Keratinocyte (primary cell): ENCODE results near the gene KDM4B.

Source experiments
- CTCF ChIP-seq, 3 experiments: IDR thresholded peaks in 1 of 3; conservative IDR thresholded peaks in 1 of 3; optimal IDR thresholded peaks in 1 of 3; 2 replicates in 2 of 3; 3 replicates in 1 of 3; pipeline versions ENCODE3 to v1.5.1; 2011; ENCODE audit warnings: low read length in 3 of 3, mild to moderate bottlenecking in 3 of 3, moderate library complexity in 2 of 3, control low read depth in 1 of 3, inconsistent platforms in 1 of 3; ENCODE audit not compliant: insufficient read depth in 2 of 3; ENCODE audit errors: extremely low read depth in 1 of 3
- EZH2 ChIP-seq: IDR thresholded peaks from one replicate; pipeline ENCODE4 v1.6.1; 2012; ENCODE audit warnings: inconsistent platforms, mild to moderate bottlenecking, low read length, moderate library complexity

DNA sequence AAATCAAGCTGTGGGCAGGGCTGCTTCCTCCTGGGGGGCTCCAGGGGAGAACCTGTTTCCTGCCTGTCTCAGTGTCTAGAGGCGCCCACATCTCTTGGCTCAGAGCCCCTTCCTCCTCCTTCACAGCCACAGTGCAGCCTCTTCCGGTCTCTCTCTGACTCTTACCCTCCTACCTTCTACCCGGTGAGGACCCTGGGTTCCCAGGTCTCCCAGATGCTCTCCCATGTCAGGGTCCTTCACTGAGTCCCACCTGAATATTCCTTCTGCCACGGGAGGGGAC, 153.1 kb downstream of the KDM4B start:
- no peak for TF ChIP-seq CTCF (optimal IDR thresholded peaks at IDR 0.05 in 1 of 3, IDR thresholded peaks at IDR 0.05 in 1 of 3, conservative IDR thresholded peaks at IDR 0.05 in 1 of 3; ENCODE audit: extremely low read depth in 1 of 3, insufficient read depth in 2 of 3, low read length in 3 of 3)
- no peak for TF ChIP-seq EZH2
